Stimulated activated CD8-positive, alpha-beta memory T cell treated with anti-CD3 and anti-CD28 coated beads, Interleukin-7, amount 100 ng/mL, for 4 hours (primary cell): Measurements from ENCODE around the gene DPP6.

Experiments used
- DNase-seq, 2 donors: peaks; one replicate each; pipeline ENCODE4 v3.0.0-alpha.2; 2020; ENCODE audit warnings: low read depth in 2 of 2

Gene DPP6

GRCh38 chr7:154769001-154769400 lies 716.8 kb downstream of the DPP6 start:
- DNase-seq: no peak

- DNase-seq: no peak
Measured at GRCh38 chr7:154769527-154769926, 717.3 kb downstream of the DPP6 start.

- DNase-seq: no peak
Measured at GRCh38 chr7:154770361-154770760, 718.2 kb downstream of the DPP6 start.

- no peak for DNase-seq
Measured at GRCh38 chr7:154770962-154771361, 718.8 kb downstream of the DPP6 start.

GRCh38 chr7:154774303-154774969 lies 722.2 kb downstream of the DPP6 start:
- DNase-seq: no peak

- DNase-seq: no peak
Measured at GRCh38 chr7:154775681-154776080, 723.5 kb downstream of the DPP6 start.

GRCh38 chr7:154776350-154776749 lies 724.2 kb downstream of the DPP6 start:
- no peak for DNase-seq

- no peak for DNase-seq
Measured at GRCh38 chr7:154777023-154777422, 724.8 kb downstream of the DPP6 start.

- no peak for DNase-seq
Measured at GRCh38 chr7:154777489-154777888, 725.3 kb downstream of the DPP6 start.

GRCh38 chr7:154777908-154778307 lies 725.7 kb downstream of the DPP6 start:
- no peak for DNase-seq

- DNase-seq: no peak
Measured at GRCh38 chr7:154781369-154782303, 729.4 kb downstream of the DPP6 start.

- DNase-seq: no peak
Measured at GRCh38 chr7:154783281-154783909, 731.2 kb downstream of the DPP6 start.

- no peak for DNase-seq
Measured at GRCh38 chr7:154785898-154786297, 733.7 kb downstream of the DPP6 start.

GRCh38 chr7:154789404-154789803 lies 737.2 kb downstream of the DPP6 start:
- DNase-seq: no peak

- no peak for DNase-seq
Measured at GRCh38 chr7:154791611-154792010, 739.4 kb downstream of the DPP6 start.

- DNase-seq: no peak
Measured at GRCh38 chr7:154792436-154793055, 740.3 kb downstream of the DPP6 start.

- no peak for DNase-seq
Measured at GRCh38 chr7:154794147-154794780, 742.1 kb downstream of the DPP6 start.

- no peak for DNase-seq
Measured at GRCh38 chr7:154795014-154795413, 742.8 kb downstream of the DPP6 start.

GRCh38 chr7:154795437-154795836 lies 743.2 kb downstream of the DPP6 start:
- no peak for DNase-seq

- no peak for DNase-seq
Measured at GRCh38 chr7:154804449-154804848, 752.3 kb downstream of the DPP6 start.

GRCh38 chr7:154812027-154812426 lies 759.8 kb downstream of the DPP6 start:
- no peak for DNase-seq
